ENCODE measurements around the gene RIPOR2.
"Not testable (repeated sequence)": the region's sequence is repeated elsewhere in the genome, so short reads cannot be mapped to it uniquely, and the experiment has no call there.

RIPOR2 gene

GRCh38 chr6:24774696-24775519, 160.9 kb downstream of the RIPOR2 start, which contains the start of gene GMNN:
Gene GMNN, plus strand, starts transcription at chr6:24774937. Its CDS starts 2,310 bp downstream, at chr6:24777247.
- in situ Hi-C loops (cut with MboI; ENCODE audit: low sequenced_read_pairs) = no loop called here

- in situ Hi-C loops (cut with MboI; ENCODE audit: low sequenced_read_pairs) = no loop called here
Measured at GRCh38 chr6:24768361-24768760, 167.4 kb downstream of the RIPOR2 start.

GRCh38 chr6:24766680-24767462, 168.9 kb downstream of the RIPOR2 start:
- in situ Hi-C loops (cut with MboI; ENCODE audit: low sequenced_read_pairs) = no loop called here

GRCh38 chr6:24765968-24766367, 169.8 kb downstream of the RIPOR2 start:
- in situ Hi-C loops (cut with MboI; ENCODE audit: low sequenced_read_pairs) = not testable (repeated sequence)

GRCh38 chr6:24764833-24765828, 170.6 kb downstream of the RIPOR2 start:
- in situ Hi-C loops (cut with MboI; ENCODE audit: low sequenced_read_pairs) = not testable (repeated sequence)

GRCh38 chr6:24763578-24763977, 172.2 kb downstream of the RIPOR2 start:
- in situ Hi-C loops (cut with MboI; ENCODE audit: low sequenced_read_pairs) = no loop called here

GRCh38 chr6:24761851-24762250, 173.9 kb downstream of the RIPOR2 start:
- in situ Hi-C loops (cut with MboI; ENCODE audit: low sequenced_read_pairs) = no loop called here

- in situ Hi-C loops (cut with MboI; ENCODE audit: low sequenced_read_pairs) = no loop called here
Measured at GRCh38 chr6:24761193-24761835, 174.4 kb downstream of the RIPOR2 start.

- in situ Hi-C loops (cut with MboI; ENCODE audit: low sequenced_read_pairs) = no loop called here
Measured at GRCh38 chr6:24760210-24760609, 175.6 kb downstream of the RIPOR2 start.

GRCh38 chr6:24759718-24760117, 176.0 kb downstream of the RIPOR2 start:
- in situ Hi-C loops (cut with MboI; ENCODE audit: low sequenced_read_pairs) = no loop called here

- in situ Hi-C loops (cut with MboI; ENCODE audit: low sequenced_read_pairs) = no loop called here
Measured at GRCh38 chr6:24757611-24758010, 178.1 kb downstream of the RIPOR2 start.

GRCh38 chr6:24755279-24755678, 180.5 kb downstream of the RIPOR2 start:
- in situ Hi-C loops (cut with MboI; ENCODE audit: low sequenced_read_pairs) = no loop called here

- in situ Hi-C loops (cut with MboI; ENCODE audit: low sequenced_read_pairs) = not testable (repeated sequence)
Measured at GRCh38 chr6:24754378-24754777, 181.4 kb downstream of the RIPOR2 start.
